ENCODE data around the gene OBP2B. TPM values are rescaled to one million over a fixed set of nuclear protein-coding genes. Genes with fewer than 3 reads are reported as not detected.
"Not testable (repeated sequence)": the region's sequence is repeated elsewhere in the genome, so short reads cannot be mapped to it uniquely, and the experiment has no call there.

Gene OBP2B
- total RNA-seq, 1 donor from 2014 or later: not detected

- H3K4me1 ChIP-seq: no peaks in the 10 kb centered on the region
- H3K27ac ChIP-seq (replicated peaks): no peak overlapping the region
- peaks cover 10% of the 10 kb centered on the region for H3K9me3 ChIP-seq (replicated peaks)
- H3K27me3 ChIP-seq (ENCODE audit: low read depth): peaks cover 64% of the 10 kb centered on the region
- intact Hi-C loops (cut with micrococcal nuclease): no loop called here
- no peak overlapping the region for H3K4me3 ChIP-seq
- no peak for DNase-seq
- no peak for TF ChIP-seq CTCF (IDR thresholded peaks at IDR 0.05; ENCODE audit: borderline replicate concordance)
- H3K36me3 ChIP-seq: no peaks in the 10 kb centered on the region
Observed at GRCh38 chr9:133207021-133207531, 2.0 kb downstream of the OBP2B start.

- no peaks in the 10 kb centered on the region for H3K36me3 ChIP-seq
- H3K9me3 ChIP-seq (replicated peaks): peaks cover 1% of the 10 kb centered on the region
- no peak overlapping the region for H3K27ac ChIP-seq (replicated peaks)
- DNase-seq: no peak
- intact Hi-C loops (cut with micrococcal nuclease): no loop called here
- no peak overlapping the region for H3K4me3 ChIP-seq
- TF ChIP-seq CTCF (IDR thresholded peaks at IDR 0.05; ENCODE audit: borderline replicate concordance): no peak
- peaks cover 73% of the 10 kb centered on the region for H3K27me3 ChIP-seq (ENCODE audit: low read depth)
- H3K4me1 ChIP-seq: no peaks in the 10 kb centered on the region
Observed at GRCh38 chr9:133205996-133206931, 2.8 kb downstream of the OBP2B start.

- H3K36me3 ChIP-seq; H3K4me3 ChIP-seq; H3K4me1 ChIP-seq; H3K27ac ChIP-seq (replicated peaks); intact Hi-C loops (cut with micrococcal nuclease); DNase-seq; H3K9me3 ChIP-seq (replicated peaks): not testable (repeated sequence)
- peaks cover 76% of the 10 kb centered on the region for H3K27me3 ChIP-seq (ENCODE audit: low read depth)
Observed at GRCh38 chr9:133205481-133205887, 3.6 kb downstream of the OBP2B start.

GRCh38 chr9:133204993-133205336 is 4.1 kb downstream of the OBP2B start:
- peaks cover 77% of the 10 kb centered on the region for H3K27me3 ChIP-seq (ENCODE audit: low read depth)
- H3K4me1 ChIP-seq: no peaks in the 10 kb centered on the region
- no peaks in the 10 kb centered on the region for H3K9me3 ChIP-seq (replicated peaks)
- H3K36me3 ChIP-seq: no peaks in the 10 kb centered on the region
- intact Hi-C loops (cut with micrococcal nuclease): no loop called here
- no peak overlapping the region for H3K27ac ChIP-seq (replicated peaks)
- H3K4me3 ChIP-seq: no peak overlapping the region
- no peak for TF ChIP-seq CTCF (IDR thresholded peaks at IDR 0.05; ENCODE audit: borderline replicate concordance)
- DNase-seq: no peak

GRCh38 chr9:133204335-133204992 is 4.6 kb downstream of the OBP2B start:
- no peak for TF ChIP-seq CTCF (IDR thresholded peaks at IDR 0.05; ENCODE audit: borderline replicate concordance)
- no peak for DNase-seq
- H3K27me3 ChIP-seq (ENCODE audit: low read depth): peaks cover 77% of the 10 kb centered on the region
- no peaks in the 10 kb centered on the region for H3K9me3 ChIP-seq (replicated peaks)
- H3K4me3 ChIP-seq: no peak overlapping the region
- no peak overlapping the region for H3K27ac ChIP-seq (replicated peaks)
- H3K36me3 ChIP-seq: no peaks in the 10 kb centered on the region
- no peaks in the 10 kb centered on the region for H3K4me1 ChIP-seq
- intact Hi-C loops (cut with micrococcal nuclease): no loop called here
